Omental fat pad (tissue), 4 donors: Measurements from ENCODE around the gene NEK7. TPM values are rescaled to one million over a fixed set of nuclear protein-coding genes. Genes with fewer than 3 reads are reported as not detected.

ENCODE experiments used
- ATAC-seq: fragments of 150-250 bp; one replicate; pipeline ENCODE4 v1.9.1; 2016; ENCODE audit warnings: mild to moderate bottlenecking, moderate library complexity; ENCODE audit not compliant: low FRiP score
- DNase-seq: peaks from one replicate; pipeline ENCODE4 v3.0.0-alpha.2; 2019; ENCODE audit warnings: low spot score
- total RNA-seq, 4 donors: library from RNA; depleted of rRNA; stranded (reverse); fragments of >200 nt; gene quantifications; one replicate each; pipeline ENCODE4 v1.1.0, GENCODE V29; 2016
- TF ChIP-seq, protein P1 (sequence below), 3 donors: fragments of 450-650 bp; IDR thresholded peaks; one replicate each; pipeline ENCODE4 v1.5.1; 2016 to 2017; ENCODE audit warnings: antibody characterized with exemption in 3 of 3, mild to moderate bottlenecking in 3 of 3, moderate library complexity in 2 of 3

NEK7 gene
- total RNA-seq, 4 donors from 2014 or later = 75.0 to 115 (median 89.9) TPM

DNA sequence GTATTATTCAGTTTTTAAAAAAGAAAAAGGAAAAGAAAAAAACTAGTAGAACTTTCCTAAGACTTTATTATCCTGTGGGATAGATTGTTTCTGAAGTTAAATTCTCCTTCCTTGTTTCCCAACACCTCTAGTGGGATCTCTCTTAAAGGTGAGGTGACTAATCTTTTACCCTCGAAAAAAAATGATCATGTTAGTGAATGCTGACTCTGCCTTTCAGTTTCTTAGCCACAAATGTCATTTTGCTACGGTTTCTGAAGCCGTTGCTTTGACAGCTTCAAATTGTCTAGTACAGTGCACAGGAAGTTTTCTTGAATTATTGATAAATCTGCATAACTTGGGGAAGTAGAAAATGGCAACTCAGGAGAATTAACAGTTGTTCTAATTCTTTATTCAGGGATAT is 13.0 kb upstream of the NEK7 start:
- no peak for DNase-seq
- TF ChIP-seq, protein P1, sequence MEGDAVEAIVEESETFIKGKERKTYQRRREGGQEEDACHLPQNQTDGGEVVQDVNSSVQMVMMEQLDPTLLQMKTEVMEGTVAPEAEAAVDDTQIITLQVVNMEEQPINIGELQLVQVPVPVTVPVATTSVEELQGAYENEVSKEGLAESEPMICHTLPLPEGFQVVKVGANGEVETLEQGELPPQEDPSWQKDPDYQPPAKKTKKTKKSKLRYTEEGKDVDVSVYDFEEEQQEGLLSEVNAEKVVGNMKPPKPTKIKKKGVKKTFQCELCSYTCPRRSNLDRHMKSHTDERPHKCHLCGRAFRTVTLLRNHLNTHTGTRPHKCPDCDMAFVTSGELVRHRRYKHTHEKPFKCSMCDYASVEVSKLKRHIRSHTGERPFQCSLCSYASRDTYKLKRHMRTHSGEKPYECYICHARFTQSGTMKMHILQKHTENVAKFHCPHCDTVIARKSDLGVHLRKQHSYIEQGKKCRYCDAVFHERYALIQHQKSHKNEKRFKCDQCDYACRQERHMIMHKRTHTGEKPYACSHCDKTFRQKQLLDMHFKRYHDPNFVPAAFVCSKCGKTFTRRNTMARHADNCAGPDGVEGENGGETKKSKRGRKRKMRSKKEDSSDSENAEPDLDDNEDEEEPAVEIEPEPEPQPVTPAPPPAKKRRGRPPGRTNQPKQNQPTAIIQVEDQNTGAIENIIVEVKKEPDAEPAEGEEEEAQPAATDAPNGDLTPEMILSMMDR (IDR thresholded peaks at IDR 0.05) = no peak
- no peak for ATAC-seq

DNA sequence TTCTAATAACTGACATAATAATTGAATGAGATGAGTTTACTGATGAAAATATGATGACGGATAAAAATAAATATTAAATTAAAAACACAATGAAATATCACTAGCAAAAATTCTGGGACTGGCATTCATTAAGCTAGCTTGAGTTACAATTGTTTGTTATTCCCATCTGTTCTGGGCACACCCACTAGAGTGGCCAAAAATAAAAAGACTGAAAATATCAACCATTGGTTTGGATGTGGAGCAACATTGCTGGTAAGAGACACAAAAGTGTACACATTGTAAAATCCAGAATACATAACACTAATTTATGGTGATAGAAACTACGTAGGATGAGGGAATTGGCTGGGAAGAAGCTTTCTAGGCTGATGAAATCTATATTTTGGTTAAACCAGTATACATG is 9.6 kb upstream of the NEK7 start:
- ATAC-seq (no peak), DNase-seq (no peak)
- TF ChIP-seq, protein P1 (IDR thresholded peaks at IDR 0.05) = no peak

DNA sequence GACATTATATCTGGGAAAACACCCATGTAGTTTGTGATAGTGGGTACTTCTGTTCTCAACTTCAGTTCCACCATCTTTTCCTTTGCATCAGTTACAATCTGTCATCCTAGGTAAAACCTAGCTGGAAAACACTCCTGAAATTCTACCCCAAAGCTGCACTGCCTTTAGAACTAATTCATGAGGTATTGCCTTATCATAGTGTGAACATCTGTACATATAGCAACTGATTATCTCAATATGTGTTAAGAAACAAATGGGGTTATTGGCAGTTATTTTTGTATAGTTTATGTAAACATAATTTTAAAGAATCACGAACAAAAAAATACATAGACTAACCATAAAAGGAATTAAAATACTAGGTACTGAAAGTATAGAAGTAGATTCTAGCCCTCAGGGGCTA is 6.4 kb upstream of the NEK7 start:
- ATAC-seq (no peak), DNase-seq (no peak)
- TF ChIP-seq, protein P1 (IDR thresholded peaks at IDR 0.05) = no peak

DNA sequence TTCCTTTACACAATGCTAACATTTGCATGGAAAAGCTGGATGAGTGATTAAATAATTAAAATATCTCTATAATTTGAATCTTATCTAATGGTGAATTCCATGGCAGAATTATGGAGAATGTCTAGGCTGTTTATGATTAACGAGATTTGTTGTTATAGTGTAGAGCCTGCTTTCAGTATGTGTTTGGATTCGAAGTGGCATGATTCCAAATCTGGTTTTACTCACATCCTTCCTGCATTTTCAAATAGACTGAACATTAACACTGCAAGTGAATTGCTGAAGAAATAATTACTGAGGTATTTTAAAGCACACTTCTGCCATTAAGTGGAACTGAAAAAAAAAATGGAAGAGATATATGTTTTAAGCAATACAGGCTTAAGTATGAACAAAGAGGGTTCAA is 5.1 kb upstream of the NEK7 start:
- TF ChIP-seq, protein P1 (IDR thresholded peaks at IDR 0.05) = no peak
- DNase-seq (no peak), ATAC-seq (no peak)

DNA sequence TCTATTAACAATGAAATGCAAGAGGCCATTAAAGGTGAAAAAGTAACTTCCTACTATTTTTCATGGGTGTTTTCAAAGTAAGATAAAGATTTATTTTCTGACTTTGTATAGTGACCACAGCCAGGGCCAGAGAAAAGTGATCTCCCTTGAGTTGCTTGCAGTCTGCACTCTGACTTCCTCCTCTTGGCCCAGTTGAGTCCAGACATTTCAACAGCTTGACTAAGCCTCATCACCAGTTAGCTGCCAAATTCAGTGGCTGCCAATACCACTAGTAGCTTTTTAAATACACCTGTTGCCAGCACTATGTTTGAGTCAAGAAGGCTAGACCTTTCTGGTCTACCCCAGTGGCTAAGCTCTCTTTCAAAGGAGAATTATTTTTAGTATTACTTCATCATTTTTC is 3.7 kb upstream of the NEK7 start:
- ATAC-seq (no peak), DNase-seq (no peak)

DNA sequence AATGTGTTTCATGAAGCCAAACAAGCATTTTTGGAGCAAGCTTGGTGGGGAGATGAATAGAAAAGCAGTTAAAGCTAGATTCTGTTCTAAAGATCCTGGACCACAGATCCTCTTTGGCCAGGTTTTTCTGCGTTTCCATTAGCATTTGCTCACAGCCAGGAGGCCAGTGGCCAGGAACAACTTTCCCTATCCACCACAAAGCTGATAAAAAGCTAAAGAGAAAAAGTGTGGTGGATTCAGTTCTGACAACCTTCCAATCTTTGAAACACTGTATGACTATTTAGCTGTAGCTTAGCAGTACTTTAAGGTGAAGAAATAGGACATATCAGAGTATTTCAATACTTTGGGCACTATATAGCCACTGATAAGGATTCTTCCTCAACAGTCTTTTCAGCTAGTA is 3.0 kb upstream of the NEK7 start:
- TF ChIP-seq, protein P1 (IDR thresholded peaks at IDR 0.05) = no peak
- ATAC-seq = no peak
- DNase-seq = no peak

More for the DNA sequence above, 3.7 kb upstream of the NEK7 start:
- TF ChIP-seq, protein P1 (IDR thresholded peaks at IDR 0.05) = no peak

DNA sequence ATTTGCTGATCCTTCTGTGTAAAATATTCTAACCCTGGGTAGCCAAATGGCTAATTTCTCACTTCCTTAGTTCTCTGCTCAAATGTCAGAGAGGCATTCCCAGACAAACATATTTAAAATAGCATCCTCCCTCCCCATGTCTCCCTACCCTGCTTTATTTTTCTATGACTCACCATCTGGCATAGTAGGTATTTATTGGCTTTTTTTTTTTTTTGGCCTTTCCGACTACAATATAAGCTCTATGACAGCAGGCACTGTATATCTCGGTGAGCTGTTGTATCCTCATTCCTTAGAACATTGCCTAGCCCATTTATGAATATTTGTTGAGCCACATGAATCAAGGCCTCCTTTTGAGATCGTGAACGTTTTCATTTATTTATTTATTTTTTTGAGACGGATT is 1.5 kb upstream of the NEK7 start:
- ATAC-seq = no peak
- TF ChIP-seq, protein P1 (IDR thresholded peaks at IDR 0.05) = no peak
- no peak for DNase-seq
